Measurements from ENCODE around the gene CCDC81. TPM values are rescaled to one million over a fixed set of nuclear protein-coding genes. Genes with fewer than 3 reads are reported as not detected.

Gene CCDC81
- total and polyA plus RNA-seq, 9 of the 15 experiments (the other 6 are each of a cell fraction or from before 2014, with no cell fraction given): 0.16 to 1.0 (median 0.41) TPM

DNA sequence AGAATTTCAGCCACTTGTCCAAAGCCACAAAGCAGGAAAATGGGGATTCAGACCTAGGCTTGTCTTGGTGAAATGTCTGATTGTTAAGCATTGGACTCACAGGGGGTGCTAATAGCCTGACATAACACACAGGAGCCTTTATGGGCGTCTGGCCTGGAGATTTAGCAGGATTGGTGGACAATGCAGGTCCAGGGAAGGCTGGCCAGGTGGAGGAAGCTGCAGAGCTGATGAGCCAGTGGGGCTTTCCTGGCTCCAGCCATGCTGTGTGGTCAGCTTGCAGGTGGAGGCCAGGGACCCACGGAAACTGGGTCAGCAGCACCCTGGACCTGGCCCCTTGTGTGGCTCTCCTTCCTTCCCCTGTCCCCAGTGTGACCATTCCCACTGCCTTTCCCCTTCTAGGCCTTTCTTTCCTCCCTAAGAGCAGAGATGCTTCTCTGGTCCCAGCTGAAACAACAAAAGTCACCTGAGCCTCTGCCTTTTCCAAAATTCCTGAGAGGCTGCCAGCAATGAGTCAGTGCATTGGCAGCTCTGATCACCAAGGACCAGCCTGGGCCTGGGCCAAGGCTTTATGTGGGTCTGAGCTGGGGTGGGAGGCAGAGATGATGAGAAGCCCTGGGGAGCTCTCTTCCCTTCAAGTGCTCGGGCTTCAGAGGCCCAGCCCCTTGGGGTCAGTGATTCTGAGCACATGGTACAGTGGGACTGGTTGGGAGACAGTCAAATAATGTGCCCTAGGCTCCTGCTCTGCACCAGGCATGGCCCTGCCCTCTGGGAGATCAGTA, 85.2 kb downstream of the CCDC81 start:
- no peak overlapping the region for H3K4me2 ChIP-seq (ENCODE audit: insufficient read depth, low read length)
- intact Hi-C loops (cut with micrococcal nuclease): loop anchor here (5.0 kb wide), 1 partner anchor 287 kb away; no protein-coding TSS in a partner anchor

More for the DNA sequence above, 85.2 kb downstream of the CCDC81 start:
- no peak overlapping the region for H3K9ac ChIP-seq (ENCODE audit: insufficient read depth in 1 of 2, low read depth in 2 of 2, low read length in 2 of 2)
- DNase-seq (ENCODE audit: extremely low read depth in 1 of 4, low spot score in 3 of 4) (no peak), ATAC-seq (no peak), FAIRE-seq (no peak)
- ChIA-PET CTCF (ENCODE audit: low intra/inter-chr PET ratio) (interaction anchor here (0.5 kb wide), 1 partner anchor 353 kb away, joined by 7 read pairs; no protein-coding TSS in a partner anchor), POLR2A (interaction anchor here (0.7 kb wide), 1 partner anchor 158 kb away, joined by 3 read pairs; no protein-coding TSS in a partner anchor)
- H3K27ac ChIP-seq (ENCODE audit: extremely low read depth, low read depth, low read length): no peak overlapping the region
- no peak overlapping the region for H3K4me3 ChIP-seq
- TF ChIP-seq, protein P1, sequence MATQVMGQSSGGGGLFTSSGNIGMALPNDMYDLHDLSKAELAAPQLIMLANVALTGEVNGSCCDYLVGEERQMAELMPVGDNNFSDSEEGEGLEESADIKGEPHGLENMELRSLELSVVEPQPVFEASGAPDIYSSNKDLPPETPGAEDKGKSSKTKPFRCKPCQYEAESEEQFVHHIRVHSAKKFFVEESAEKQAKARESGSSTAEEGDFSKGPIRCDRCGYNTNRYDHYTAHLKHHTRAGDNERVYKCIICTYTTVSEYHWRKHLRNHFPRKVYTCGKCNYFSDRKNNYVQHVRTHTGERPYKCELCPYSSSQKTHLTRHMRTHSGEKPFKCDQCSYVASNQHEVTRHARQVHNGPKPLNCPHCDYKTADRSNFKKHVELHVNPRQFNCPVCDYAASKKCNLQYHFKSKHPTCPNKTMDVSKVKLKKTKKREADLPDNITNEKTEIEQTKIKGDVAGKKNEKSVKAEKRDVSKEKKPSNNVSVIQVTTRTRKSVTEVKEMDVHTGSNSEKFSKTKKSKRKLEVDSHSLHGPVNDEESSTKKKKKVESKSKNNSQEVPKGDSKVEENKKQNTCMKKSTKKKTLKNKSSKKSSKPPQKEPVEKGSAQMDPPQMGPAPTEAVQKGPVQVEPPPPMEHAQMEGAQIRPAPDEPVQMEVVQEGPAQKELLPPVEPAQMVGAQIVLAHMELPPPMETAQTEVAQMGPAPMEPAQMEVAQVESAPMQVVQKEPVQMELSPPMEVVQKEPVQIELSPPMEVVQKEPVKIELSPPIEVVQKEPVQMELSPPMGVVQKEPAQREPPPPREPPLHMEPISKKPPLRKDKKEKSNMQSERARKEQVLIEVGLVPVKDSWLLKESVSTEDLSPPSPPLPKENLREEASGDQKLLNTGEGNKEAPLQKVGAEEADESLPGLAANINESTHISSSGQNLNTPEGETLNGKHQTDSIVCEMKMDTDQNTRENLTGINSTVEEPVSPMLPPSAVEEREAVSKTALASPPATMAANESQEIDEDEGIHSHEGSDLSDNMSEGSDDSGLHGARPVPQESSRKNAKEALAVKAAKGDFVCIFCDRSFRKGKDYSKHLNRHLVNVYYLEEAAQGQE (IDR thresholded peaks at IDR 0.05; ENCODE audit: borderline replicate concordance): peak; percentile 4; the same call in 1 of the 2 replicates
- TF ChIP-seq, protein P1 (CRISPR knock-in tag; IDR thresholded peaks at IDR 0.05; ENCODE audit: low read depth): no peak
- TF ChIP-seq ESRRA (IDR thresholded peaks at IDR 0.05; ENCODE audit: borderline replicate concordance, low read depth): no peak
- no peak for TF ChIP-seq IRF2 (CRISPR knock-in tag; IDR thresholded peaks at IDR 0.05)
- TF ChIP-seq MTA3 (IDR thresholded peaks at IDR 0.05; ENCODE audit: borderline replicate concordance): no peak
- TF ChIP-seq, protein P2, sequence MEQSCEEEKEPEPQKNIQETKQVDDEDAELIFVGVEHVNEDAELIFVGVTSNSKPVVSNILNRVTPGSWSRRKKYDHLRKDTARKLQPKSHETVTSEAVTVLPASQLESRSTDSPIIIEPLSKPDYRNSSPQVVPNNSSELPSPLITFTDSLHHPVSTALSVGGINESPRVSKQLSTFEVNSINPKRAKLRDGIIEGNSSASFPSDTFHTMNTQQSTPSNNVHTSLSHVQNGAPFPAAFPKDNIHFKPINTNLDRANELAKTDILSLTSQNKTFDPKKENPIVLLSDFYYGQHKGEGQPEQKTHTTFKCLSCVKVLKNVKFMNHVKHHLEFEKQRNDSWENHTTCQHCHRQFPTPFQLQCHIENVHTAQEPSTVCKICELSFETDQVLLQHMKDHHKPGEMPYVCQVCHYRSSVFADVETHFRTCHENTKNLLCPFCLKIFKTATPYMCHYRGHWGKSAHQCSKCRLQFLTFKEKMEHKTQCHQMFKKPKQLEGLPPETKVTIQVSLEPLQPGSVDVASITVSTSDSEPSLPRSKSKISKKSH (CRISPR knock-in tag; IDR thresholded peaks at IDR 0.05): no peak
- no peaks in the 10 kb centered on the region for H3K4me1 ChIP-seq (replicated peaks in 1 of 2; ENCODE audit: control insufficient read depth in 2 of 2, insufficient read depth in 2 of 2, low read length in 2 of 2)
- WGBS (ENCODE audit: insufficient coverage, low coverage, missing lambda C conversion rate): 3% methylated on average over 3 of the region's 3 CpGs
- no peaks in the 10 kb centered on the region for H3K9me1 ChIP-seq (ENCODE audit: control insufficient read depth, insufficient read depth, low read length)
- peaks cover 0 to 4% of the 10 kb centered on the region in 2 experiments; a peak in 2 of 5 replicates for H3K27me3 ChIP-seq (ENCODE audit: control insufficient read depth in 2 of 2, insufficient read depth in 2 of 2, low read length in 2 of 2)
- H3K79me2 ChIP-seq (ENCODE audit: control insufficient read depth, insufficient read depth, low read length): no peaks in the 10 kb centered on the region
- 0 out of 2 replicates have a peak, but pooled peaks cover 4% of the 10 kb centered on the region for H4K20me1 ChIP-seq (replicated peaks; ENCODE audit: control insufficient read depth, insufficient read depth, low read length)
- H3K36me3 ChIP-seq (ENCODE audit: control insufficient read depth, insufficient read depth, low read length): no peaks in the 10 kb centered on the region
- in situ Hi-C loops (cut with MboI): loop anchor here (5.0 to 10.0 kb wide), 3 partner anchors 112 to 965 kb away; no protein-coding TSS in a partner anchor
- no TSS peak for BruUV-seq (replicated peaks)
- no peak overlapping the region for H2AFZ ChIP-seq (ENCODE audit: low read depth, low read length)
- H3K9me3 ChIP-seq (replicated peaks; ENCODE audit: control insufficient read depth, insufficient read depth, low read depth, low read length): no peaks in the 10 kb centered on the region
